ENCODE results near the gene HOXC12.

- TF ChIP-seq EP300 (IDR thresholded peaks at IDR 0.05) (no peak), POLR2A (IDR thresholded peaks at IDR 0.05) (no peak), CTCF (IDR thresholded peaks at IDR 0.05) (no peak), POLR2AphosphoS5 (IDR thresholded peaks at IDR 0.05) (no peak)
These were observed 38.7 kb downstream of the HOXC12 start for GRCh38 chr12:53993162-53994008.

Measured in suprapubic skin (tissue), 4 donors.